H1 (cell line): ENCODE measurements around the gene SYCE3. TPM values are rescaled to one million over a fixed set of nuclear protein-coding genes. Genes with fewer than 3 reads are reported as not detected.

Source experiments
- CTCF ChIA-PET: fragments of 300-600 bp; sonication (Branson Sonifier 250); formaldehyde crosslinking; loops from one replicate; lab custom pipeline; 2021; ENCODE audit not compliant: partially characterized antibody; lab: Charles Lee
- POLR2A ChIA-PET: fragments of 300-600 bp; sonication (Branson Sonifier 250); formaldehyde crosslinking; loops from one replicate; lab custom pipeline; 2021; ENCODE audit warnings: inconsistent platforms; ENCODE audit not compliant: partially characterized antibody; lab: Charles Lee
- DNase-seq, 2 experiments: peaks; one replicate each; pipeline versions ENCODE4 v3.0.0 to v3.0.0-alpha.2; 2010 to 2022; ENCODE audit warnings: low spot score in 2 of 2, low read depth in 1 of 2, mixed read lengths in 1 of 2
- FAIRE-seq: peaks from 2 replicates; lab custom pipeline; 2011; peaks lifted over from hg19 to GRCh38; lab: Jason Lieb, UNC
- H2AFZ ChIP-seq: 2 replicates; pipeline ENCODE4 v1.8.1; 2012; ENCODE audit warnings: low read length, inconsistent platforms
- H2AK5ac ChIP-seq: 2 replicates; pipeline ENCODE4 v1.6.1; 2013; ENCODE audit warnings: low read depth, low read length
- H2BK120ac ChIP-seq: replicated peaks from 2 replicates; pipeline ENCODE3; 2013; ENCODE audit warnings: low read depth, low read length, inconsistent platforms
- H2BK12ac ChIP-seq: 2 replicates; pipeline ENCODE4 v1.6.1; 2013; ENCODE audit warnings: low read depth, low read length
- H2BK15ac ChIP-seq: 2 replicates; pipeline ENCODE4 v1.6.1; 2013; ENCODE audit warnings: low read length
- H2BK20ac ChIP-seq: 2 replicates; pipeline ENCODE4 v1.6.1; 2013; ENCODE audit warnings: low read length
- H2BK5ac ChIP-seq: 2 replicates; pipeline ENCODE4 v1.6.1; 2013; ENCODE audit warnings: low read depth, low read length
- H3K14ac ChIP-seq: 2 replicates; pipeline ENCODE4 v1.6.1; 2013; ENCODE audit warnings: inconsistent platforms; ENCODE audit not compliant: insufficient read length
- H3K18ac ChIP-seq: 2 replicates; pipeline ENCODE4 v1.6.1; 2013; ENCODE audit warnings: low read length; ENCODE audit errors: extremely low read depth
- H3K23ac ChIP-seq: 2 replicates; pipeline ENCODE4 v1.6.1; 2013; ENCODE audit warnings: inconsistent platforms; ENCODE audit not compliant: insufficient read length
- H3K23me2 ChIP-seq: 2 replicates; pipeline ENCODE4 v1.6.1; 2013; ENCODE audit warnings: low read depth, low read length
- H3K27ac ChIP-seq: 2 replicates; pipeline ENCODE4 v1.6.1; 2011; ENCODE audit warnings: low read depth, low read length, inconsistent platforms
- H3K27me3 ChIP-seq, 4 experiments: replicated peaks in 1 of 4; 1 replicate in 1 of 4; 2 replicates in 3 of 4; pipeline versions ENCODE4 v1.6.1 to v1.8.1; 2011 to 2013; ENCODE audit warnings: low read length in 3 of 4, mild to moderate bottlenecking in 3 of 4, inconsistent platforms in 2 of 4, mixed read lengths in 2 of 4, moderate library complexity in 1 of 4; ENCODE audit not compliant: control insufficient read depth in 3 of 4, insufficient read depth in 3 of 4; ENCODE audit errors: extremely low read depth in 1 of 4
- H3K36me3 ChIP-seq, 4 experiments: 2 replicates each; pipeline versions ENCODE4 v1.6.1 to v1.8.1; 2011 to 2013; ENCODE audit warnings: mild to moderate bottlenecking in 4 of 4, low read length in 3 of 4, moderate library complexity in 2 of 4, control low read depth in 1 of 4, inconsistent platforms in 1 of 4; ENCODE audit not compliant: insufficient read depth in 4 of 4, control insufficient read depth in 2 of 4
- H3K4ac ChIP-seq: replicated peaks from 2 replicates; pipeline ENCODE3; 2013; ENCODE audit warnings: low read length, low read depth, mixed read lengths, inconsistent platforms; ENCODE audit not compliant: insufficient read length
- H3K4me1 ChIP-seq, 4 experiments: replicated peaks in 1 of 4; 1 replicate in 1 of 4; 2 replicates in 3 of 4; pipeline versions ENCODE4 v1.6.1 to v1.8.1; 2011 to 2013; ENCODE audit warnings: low read length in 3 of 4, inconsistent platforms in 2 of 4, mixed read lengths in 1 of 4; ENCODE audit not compliant: insufficient read depth in 4 of 4, control insufficient read depth in 3 of 4
- H3K4me2 ChIP-seq, 2 experiments: 2 replicates each; pipeline versions ENCODE4 v1.6.1 to v1.8.1; 2011 to 2013; ENCODE audit warnings: low read depth in 2 of 2, low read length in 2 of 2, control low read depth in 1 of 2, inconsistent platforms in 1 of 2, mild to moderate bottlenecking in 1 of 2; ENCODE audit not compliant: insufficient read depth in 1 of 2
- H3K4me3 ChIP-seq, 4 experiments: fragments of 200-600, 300-600 bp in 1 of 4; sonication (generic), shearing (Covaris generic), sonication (Bioruptor Twin) in 1 of 4; 2 replicates each; pipeline versions ENCODE4 v1.5.1 to v1.8.1; 2011 to 2016; ENCODE audit warnings: low read length in 4 of 4, low read depth in 3 of 4, control low read depth in 2 of 4, inconsistent platforms in 2 of 4, mild to moderate bottlenecking in 2 of 4, mixed read lengths in 1 of 4, moderate library complexity in 1 of 4; ENCODE audit not compliant: insufficient read depth in 2 of 4; ENCODE audit errors: extremely low read depth in 1 of 4
- H3K56ac ChIP-seq: replicated peaks from 2 replicates; pipeline ENCODE3; 2013; ENCODE audit warnings: low read depth, mild to moderate bottlenecking, mixed read lengths, low read length, inconsistent platforms; ENCODE audit not compliant: insufficient read length
- H3K79me1 ChIP-seq: 2 replicates; pipeline ENCODE4 v1.6.1; 2013; ENCODE audit warnings: low read depth, low read length, control low read depth
- H3K79me2 ChIP-seq, 2 experiments: 2 replicates each; pipeline versions ENCODE4 v1.6.1 to v1.8.1; 2012 to 2013; ENCODE audit warnings: low read length in 2 of 2, mild to moderate bottlenecking in 2 of 2, inconsistent platforms in 1 of 2; ENCODE audit not compliant: insufficient read depth in 2 of 2, control insufficient read depth in 1 of 2
- H3K9ac ChIP-seq, 4 experiments: replicated peaks in 1 of 4; 1 replicate in 1 of 4; 2 replicates in 3 of 4; pipeline versions ENCODE4 v1.6.1 to v1.8.1; 2011 to 2013; ENCODE audit warnings: low read depth in 3 of 4, low read length in 3 of 4, control low read depth in 2 of 4, mild to moderate bottlenecking in 2 of 4, moderate library complexity in 2 of 4, inconsistent platforms in 1 of 4; ENCODE audit errors: extremely low read depth in 1 of 4
- H3K9me3 ChIP-seq, 2 experiments: 2 replicates each; pipeline versions ENCODE4 v1.6.1 to v1.8.1; 2012 to 2013; ENCODE audit warnings: mild to moderate bottlenecking in 2 of 2, moderate library complexity in 2 of 2, control low read depth in 1 of 2, inconsistent platforms in 1 of 2, low read depth in 1 of 2, low read length in 1 of 2, mixed read lengths in 1 of 2; ENCODE audit not compliant: insufficient read depth in 2 of 2
- H4K20me1 ChIP-seq, 2 experiments: replicated peaks in 1 of 2; 2 replicates each; pipeline versions ENCODE3 to v1.8.1; 2011 to 2013; ENCODE audit warnings: inconsistent platforms in 2 of 2, low read length in 2 of 2, mild to moderate bottlenecking in 1 of 2; ENCODE audit not compliant: insufficient read depth in 2 of 2, control insufficient read depth in 1 of 2
- H4K5ac ChIP-seq: 2 replicates; pipeline ENCODE4 v1.6.1; 2013; ENCODE audit warnings: low read length, low read depth, mixed read lengths, inconsistent platforms; ENCODE audit not compliant: insufficient read length
- H4K8ac ChIP-seq: 2 replicates; pipeline ENCODE4 v1.8.0; 2013; ENCODE audit warnings: mild to moderate bottlenecking, moderate library complexity, low read length, inconsistent platforms; ENCODE audit not compliant: insufficient read depth; ENCODE audit errors: extremely low read depth
- H4K91ac ChIP-seq: replicated peaks from 2 replicates; pipeline ENCODE3; 2013; ENCODE audit warnings: low read length, mixed read lengths, inconsistent platforms; ENCODE audit not compliant: insufficient read length
- BACH1 ChIP-seq: IDR thresholded peaks from 2 replicates; pipeline ENCODE4 v1.6.1; 2012; ENCODE audit warnings: low read length, improper control_type of control experiment
- RBBP5 ChIP-seq: IDR thresholded peaks from 2 replicates; pipeline ENCODE4 v1.7.1; 2012; ENCODE audit warnings: low read depth, mild to moderate bottlenecking, inconsistent platforms, low read length, moderate library complexity, borderline replicate concordance
- WGBS, 2 experiments: shearing (Covaris generic) in 1 of 2; methylation state at CpG; one replicate each; pipeline versions ENCODE4 v1.1.6 to v1.1.7; 2013 to 2015; ENCODE audit warnings: low lambda C conversion rate in 2 of 2, mixed read lengths in 2 of 2, inconsistent platforms in 1 of 2, low coverage in 1 of 2, missing lambda C conversion rate in 1 of 2; ENCODE audit not compliant: insufficient replicate concordance in 2 of 2, insufficient coverage in 1 of 2, insufficient read length in 1 of 2; ENCODE audit errors: extremely low coverage in 1 of 2, missing lambda C conversion rate in 1 of 2; 5-methylcytosine and 5-hydroxymethylcytosine counted together
- polyA plus RNA-seq, 7 experiments: library from polyadenylated mRNA; depleted of rRNA in 3 of 7; stranded (reverse) in 5 of 7; unstranded in 2 of 7; fragments of >200 nt in 5 of 7; fragments of 200-250 nt in 2 of 7; gene quantifications; 1 replicate in 5 of 7; 2 replicates in 1 of 7; 4 replicates in 1 of 7; pipeline versions ENCODE4 v1.2.1 to v1.2.3, GENCODE V29; 2011 to 2013; ENCODE audit warnings: missing spikeins in 2 of 7, mixed read lengths in 2 of 7
- total RNA-seq: library from RNA; stranded (reverse); fragmentation: NEBNext Ultra II Directional; extraction: Animal tissue kit (Norgen Biotek cat#: 25700); gene quantifications from 2 replicates; pipeline ENCODE4 v1.2.1, GENCODE V29; 2021
- TF ChIP-seq, protein P1 (sequence below): IDR thresholded peaks from 2 replicates; pipeline ENCODE4 v1.6.1; 2012; ENCODE audit warnings: inconsistent platforms

The SYCE3 gene
- total and polyA plus RNA-seq, 2 of the 8 experiments (the other 6 are each of a cell fraction or from before 2014, with no cell fraction given) = 1.9 TPM; not detected in 1

GRCh38 chr22:50513175-50513574 lies 49.5 kb downstream of the SYCE3 start:
- Histone ChIP-seq H2BK15ac (no peak overlapping the region), H3K9me3 (no peaks in the 10 kb centered on the region), H2BK5ac (no peak overlapping the region), H3K27ac (no peak overlapping the region), H2BK120ac (no peak overlapping the region), H4K5ac (no peak overlapping the region), H3K27me3 (no peaks in the 10 kb centered on the region), H3K4ac (no peak overlapping the region), H4K20me1 (peaks cover 9 to 23% of the 10 kb centered on the region in 2 experiments), H3K79me2 (peaks cover 10 to 49% of the 10 kb centered on the region in 2 experiments), H3K18ac (no peak overlapping the region), H3K9ac (no peak overlapping the region), H3K23me2 (peaks cover 4% of the 10 kb centered on the region; the same call in 1 of the 2 replicates), H2AK5ac (no peak overlapping the region), H2AFZ (no peak overlapping the region), H3K4me1 (peaks cover 0 to 4% (median 1%) of the 10 kb centered on the region in 4 experiments; a peak in 4 of 7 replicates), H4K91ac (no peak overlapping the region), H2BK12ac (no peak overlapping the region), H3K4me2 (no peak overlapping the region), H3K14ac (no peak overlapping the region), H3K4me3 (no peak overlapping the region), H3K36me3 (peaks cover 0 to 5% (median 0%) of the 10 kb centered on the region in 4 experiments; a peak in 2 of 8 replicates), H4K8ac (no peak overlapping the region), H3K56ac (no peak overlapping the region), H2BK20ac (no peak overlapping the region)
- FAIRE-seq = no peak
- ChIA-PET CTCF (no interaction called here), POLR2A (interaction anchor here (1.4 kb wide), 1 partner anchor 30 kb away, joined by 3 read pairs; no protein-coding TSS in a partner anchor)
- 92% methylated on average over 12 of the region's 15 CpGs; no CpG with 5 or more reads in 1 of the 2 experiments for WGBS, 2 experiments
- no peak for TF ChIP-seq BACH1
- TF ChIP-seq, protein P1, sequence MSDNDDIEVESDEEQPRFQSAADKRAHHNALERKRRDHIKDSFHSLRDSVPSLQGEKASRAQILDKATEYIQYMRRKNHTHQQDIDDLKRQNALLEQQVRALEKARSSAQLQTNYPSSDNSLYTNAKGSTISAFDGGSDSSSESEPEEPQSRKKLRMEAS = no peak
- TF ChIP-seq RBBP5 = no peak
- TF ChIP-seq, all 59 proteins: peak for 0
- Histone ChIP-seq H3K79me1 (peaks cover 20% of the 10 kb centered on the region; the same call in 1 of the 2 replicates), H3K23ac (no peak overlapping the region)
- DNase-seq = no peak
